Colon (tissue), 2 donors: ENCODE data around the gene CTDNEP1.
A peak's percentile ranks its signal among the peaks of the same experiment; 100 is the strongest.

Experiments used
- FAIRE-seq: peaks from 2 replicates; lab custom pipeline; 2012; peaks lifted over from hg19 to GRCh38; lab: Jason Lieb, UNC
- donor health status: control.
- donor health status: control.

Gene CTDNEP1

GRCh38 chr17:7228920-7229319, 22.6 kb downstream of the CTDNEP1 start:
- FAIRE-seq: no peak

- FAIRE-seq: no peak
These were observed 24.5 kb downstream of the CTDNEP1 start for GRCh38 chr17:7226721-7227710.

- FAIRE-seq: no peak
These were observed 25.7 kb downstream of the CTDNEP1 start for GRCh38 chr17:7225711-7226331.

GRCh38 chr17:7224661-7225111, 26.8 kb downstream of the CTDNEP1 start:
- no peak for FAIRE-seq

GRCh38 chr17:7224110-7224509, 27.4 kb downstream of the CTDNEP1 start:
- FAIRE-seq: no peak

- no peak for FAIRE-seq
These were observed 28.2 kb downstream of the CTDNEP1 start for GRCh38 chr17:7223375-7223774.

- no peak for FAIRE-seq
These were observed 28.6 kb downstream of the CTDNEP1 start for GRCh38 chr17:7222972-7223292.

- no peak for FAIRE-seq
These were observed 29.2 kb downstream of the CTDNEP1 start for GRCh38 chr17:7222093-7222971.

- no peak for FAIRE-seq
These were observed 30.0 kb downstream of the CTDNEP1 start for GRCh38 chr17:7221278-7222092.

GRCh38 chr17:7220593-7221277, 30.8 kb downstream of the CTDNEP1 start:
- no peak for FAIRE-seq

- peak; percentile 62 for FAIRE-seq
These were observed 31.5 kb downstream of the CTDNEP1 start, which contains the start of the genes ACADVL and DLG4 for GRCh38 chr17:7219812-7220592. ACADVL (plus strand) TSS chr17:7219938; CDS start chr17:7219985, 47 bp downstream. DLG4 (minus strand) TSS chr17:7219836.

- no peak for FAIRE-seq
These were observed 32.2 kb downstream of the CTDNEP1 start for GRCh38 chr17:7219229-7219811.

- FAIRE-seq: no peak
These were observed 32.8 kb downstream of the CTDNEP1 start for GRCh38 chr17:7218758-7219157.

- no peak for FAIRE-seq
These were observed 33.4 kb downstream of the CTDNEP1 start for GRCh38 chr17:7218166-7218565.

GRCh38 chr17:7217113-7217987, 34.2 kb downstream of the CTDNEP1 start:
- FAIRE-seq: no peak

- FAIRE-seq: no peak
These were observed 35.1 kb downstream of the CTDNEP1 start for GRCh38 chr17:7216242-7217112.

- no peak for FAIRE-seq
These were observed 35.8 kb downstream of the CTDNEP1 start for GRCh38 chr17:7215652-7216180.
